LNCaP clone FGC (cell line): Measurements from ENCODE around the gene ADCYAP1.

Source experiments
- DNase-seq: peaks from one replicate; pipeline ENCODE4 v3.0.0-alpha.2; 2011; ENCODE audit warnings: low read depth
- H3K4me3 ChIP-seq: 2 replicates; pipeline ENCODE4 v1.5.1; 2011; ENCODE audit warnings: mild to moderate bottlenecking, low read depth, low read length, control low read depth
- CTCF ChIP-seq: IDR thresholded peaks from 2 replicates; pipeline ENCODE4 v1.5.1; 2012; ENCODE audit warnings: mild to moderate bottlenecking; ENCODE audit not compliant: control insufficient read depth, insufficient read depth; ENCODE audit errors: extremely low read depth

Gene ADCYAP1

DNA sequence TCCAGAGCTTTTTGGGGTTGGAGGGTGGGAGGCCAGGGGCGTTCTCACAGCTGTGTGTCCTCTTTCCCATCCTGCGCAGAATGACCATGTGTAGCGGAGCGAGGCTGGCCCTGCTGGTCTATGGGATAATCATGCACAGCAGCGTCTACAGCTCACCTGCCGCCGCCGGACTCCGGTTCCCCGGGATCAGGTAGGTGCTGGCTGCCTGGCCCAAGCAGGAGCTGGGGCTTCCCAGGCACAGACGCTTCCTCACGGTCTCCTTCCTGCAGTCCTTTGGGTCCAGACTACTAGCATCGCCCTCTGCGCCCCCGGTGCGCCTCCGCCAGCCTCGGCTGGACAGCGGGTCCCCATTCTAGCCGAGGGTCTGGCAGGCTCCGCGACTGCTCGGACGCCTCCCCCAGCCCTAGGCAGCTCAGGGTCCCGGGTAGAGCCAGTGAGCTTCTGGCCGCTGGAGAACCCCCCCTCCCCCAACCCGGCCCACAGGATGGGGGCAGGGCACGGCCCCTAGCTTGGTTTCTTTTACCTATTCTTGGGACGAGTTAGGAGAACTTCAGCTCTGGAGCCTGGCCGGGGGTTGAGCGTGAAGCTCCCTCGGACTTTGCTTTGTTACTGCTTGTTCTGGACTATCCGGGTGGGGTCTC, 756 bp downstream of the ADCYAP1 start:
- no peak for TF ChIP-seq CTCF
- no peak for DNase-seq
- H3K4me3 ChIP-seq: no peak overlapping the region

DNA sequence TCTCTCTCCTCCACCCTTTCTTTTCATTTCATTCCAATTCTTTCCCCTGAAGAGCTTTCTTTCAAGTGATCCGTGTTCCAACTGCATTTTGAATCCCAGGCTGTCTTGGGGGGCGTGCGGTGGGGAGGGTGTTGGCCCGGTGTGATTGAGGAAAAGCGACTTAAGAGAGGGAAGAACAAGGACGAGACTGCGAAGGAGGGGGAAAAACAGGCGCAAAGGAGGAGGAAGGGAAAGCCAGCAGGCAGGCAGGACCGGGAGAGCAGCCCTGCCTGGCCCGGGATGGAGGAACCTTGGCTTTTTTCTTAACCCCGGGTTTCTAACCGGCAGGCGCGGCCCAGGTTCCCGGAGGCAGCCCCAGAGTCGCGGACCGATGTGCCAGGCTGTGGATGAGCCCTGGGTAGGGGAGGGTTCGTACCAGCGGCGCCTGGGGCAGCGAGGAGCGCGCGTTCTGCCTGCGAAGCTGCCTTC, 1.3 kb downstream of the ADCYAP1 start:
- TF ChIP-seq CTCF: no peak
- DNase-seq: no peak
- H3K4me3 ChIP-seq: no peak overlapping the region

GRCh38 chr18:906416-907114, 1.9 kb downstream of the ADCYAP1 start:
- DNase-seq: no peak
- H3K4me3 ChIP-seq: no peak overlapping the region
- TF ChIP-seq CTCF: no peak

DNA sequence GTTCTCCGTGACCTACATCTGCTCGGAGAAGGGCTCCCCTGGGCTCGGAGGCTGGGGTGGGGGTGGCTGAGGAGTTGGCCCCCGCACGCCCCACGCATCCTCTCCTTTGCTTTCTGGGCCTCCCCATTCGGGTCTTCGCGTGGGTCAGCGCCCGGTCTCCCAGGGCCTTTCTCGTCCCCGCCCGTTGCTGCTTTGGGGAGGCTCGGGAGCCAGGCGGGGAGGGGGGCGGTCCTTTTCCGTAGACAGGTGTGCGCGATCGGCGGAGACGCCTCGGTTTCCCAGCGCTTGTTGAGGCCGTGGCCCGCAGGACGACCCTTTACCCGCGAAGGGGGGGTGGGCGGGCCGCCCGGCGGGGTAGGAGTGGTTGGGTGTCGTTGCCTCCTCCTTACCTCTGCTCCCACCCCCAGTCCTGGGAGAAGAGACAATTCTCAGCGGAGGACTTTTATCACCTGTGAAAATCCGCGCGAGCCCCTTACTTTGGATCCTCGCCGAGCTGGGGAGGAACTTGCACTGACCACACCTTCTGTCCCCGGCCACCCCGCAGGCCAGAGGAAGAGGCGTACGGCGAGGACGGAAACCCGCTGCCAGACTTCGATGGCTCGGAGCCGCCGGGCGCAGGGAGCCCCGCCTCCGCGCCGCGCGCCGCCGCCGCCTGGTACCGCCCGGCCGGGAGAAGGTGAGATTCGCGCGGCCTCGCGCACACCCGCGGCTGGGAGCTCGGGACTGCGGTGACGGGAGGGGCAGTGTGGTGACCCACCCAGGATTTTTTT, 2.6 kb downstream of the ADCYAP1 start:
- DNase-seq: no peak
- TF ChIP-seq CTCF: no peak
- no peak overlapping the region for H3K4me3 ChIP-seq

DNA sequence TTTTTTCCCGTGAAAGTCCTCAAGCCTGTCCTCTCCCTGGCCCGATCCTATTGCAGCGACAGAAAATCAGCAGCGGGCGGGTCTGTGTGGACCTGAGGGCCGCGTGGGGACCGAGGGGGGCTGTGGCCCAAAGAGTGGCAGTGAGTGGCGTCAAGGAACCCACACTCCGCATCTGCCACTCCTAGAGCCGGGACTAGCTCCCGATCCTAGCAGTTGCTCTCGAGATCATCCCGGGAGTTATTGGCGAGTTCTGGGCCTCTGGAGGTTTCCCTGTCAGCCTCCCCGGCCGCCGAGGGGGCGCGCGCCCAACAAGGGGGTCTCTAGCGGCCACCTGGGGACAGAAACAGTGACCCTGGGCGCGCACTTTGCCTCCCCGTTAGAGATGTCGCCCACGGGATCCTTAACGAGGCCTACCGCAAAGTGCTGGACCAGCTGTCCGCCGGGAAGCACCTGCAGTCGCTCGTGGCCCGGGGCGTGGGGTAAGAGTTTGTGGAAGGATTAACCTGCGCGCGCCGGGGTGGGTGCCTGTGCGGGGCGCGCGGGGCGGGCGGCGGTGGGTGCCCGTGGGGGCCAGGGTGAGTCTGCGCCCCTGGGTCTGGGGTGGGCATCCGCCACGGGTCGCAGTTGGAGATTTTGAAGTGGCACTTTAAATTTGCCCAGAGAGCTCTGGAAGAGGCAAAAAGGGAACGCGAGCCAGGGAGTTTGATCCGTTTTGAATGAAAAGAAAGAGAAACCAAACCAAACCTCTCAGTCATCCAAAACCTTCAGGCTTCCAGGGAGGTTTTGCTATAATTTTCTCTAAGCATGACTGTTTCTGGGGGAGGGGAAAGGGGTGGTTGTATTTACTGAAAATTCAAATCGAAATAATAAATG, 3.5 kb downstream of the ADCYAP1 start:
- TF ChIP-seq CTCF: no peak
- H3K4me3 ChIP-seq: no peak overlapping the region
- DNase-seq: no peak
